Smooth muscle cell (in vitro differentiated cells): ENCODE measurements around the gene CSF1R. TPM values are rescaled to one million over a fixed set of nuclear protein-coding genes. Genes with fewer than 3 reads are reported as not detected.
A peak's percentile ranks its signal among the peaks of the same experiment; 100 is the strongest.

Experiments
- DNase-seq: peaks from one replicate; lab custom pipeline; 2025; ENCODE audit not compliant: unreplicated experiment; lab: John Stamatoyannopoulos, UW
- H2AFZ ChIP-seq: fragments of 200-600 bp; sonication (generic); 2 replicates; pipeline ENCODE4 v1.6.0; 2016; ENCODE audit warnings: antibody characterized with exemption, low read depth, mild to moderate bottlenecking
- H3F3A ChIP-seq: fragments of 200-600 bp; sonication (generic); 2 replicates; pipeline ENCODE4 v1.6.0; 2017; ENCODE audit warnings: antibody characterized with exemption, low read depth
- H3K27ac ChIP-seq: fragments of 200-600 bp; sonication (generic); 2 replicates; pipeline ENCODE4 v1.5.1; 2016; ENCODE audit warnings: low read depth, mild to moderate bottlenecking
- H3K27me3 ChIP-seq: fragments of 200-600 bp; sonication (generic); 2 replicates; pipeline ENCODE4 v1.6.1; 2016; ENCODE audit warnings: low read depth, mild to moderate bottlenecking
- H3K36me3 ChIP-seq: fragments of 200-600 bp; sonication (generic); 2 replicates; pipeline ENCODE4 v1.5.1; 2016; ENCODE audit warnings: low read depth
- H3K4me1 ChIP-seq: fragments of 200-600 bp; sonication (generic); 2 replicates; pipeline ENCODE4 v1.5.1; 2016; ENCODE audit warnings: low read depth
- H3K4me2 ChIP-seq: fragments of 200-600 bp; sonication (generic); 2 replicates; pipeline ENCODE4 v1.6.0; 2016; ENCODE audit warnings: mild to moderate bottlenecking
- H3K4me3 ChIP-seq: fragments of 200-600 bp; sonication (generic); 2 replicates; pipeline ENCODE4 v1.5.1; 2016; ENCODE audit warnings: mild to moderate bottlenecking
- H3K79me2 ChIP-seq: fragments of 200-600 bp; sonication (generic); 2 replicates; pipeline ENCODE4 v1.6.0; 2016; ENCODE audit warnings: low read depth, mild to moderate bottlenecking
- H3K9ac ChIP-seq: fragments of 200-600 bp; sonication (generic); 2 replicates; pipeline ENCODE4 v1.6.0; 2016; ENCODE audit warnings: low read depth
- H3K9me3 ChIP-seq: fragments of 200-600 bp; sonication (generic); replicated peaks from 2 replicates; pipeline ENCODE4 v1.5.1; 2016; ENCODE audit warnings: low read depth
- H4K20me1 ChIP-seq: fragments of 200-600 bp; sonication (generic); 2 replicates; pipeline ENCODE4 v1.6.0; 2016; ENCODE audit warnings: low read depth
- CTCF ChIP-seq: fragments of 200-600 bp; sonication (generic); IDR thresholded peaks from 2 replicates; pipeline ENCODE4 v1.5.1; 2017; ENCODE audit warnings: borderline replicate concordance, mild to moderate bottlenecking, antibody characterized with exemption; ENCODE audit not compliant: insufficient read depth, poor library complexity, severe bottlenecking
- WGBS: methylation state at CpG from one replicate; pipeline ENCODE4 v1.1.7; 2016; ENCODE audit warnings: low lambda C conversion rate; 5-methylcytosine and 5-hydroxymethylcytosine counted together
- polyA plus RNA-seq: library from polyadenylated mRNA; unstranded; fragments of >200 nt; fragmentation: Nextera tagmentation; extraction: Ambion mirVana; gene quantifications from 2 replicates; pipeline ENCODE4 v1.2.1, GENCODE V29; 2016
- total RNA-seq: library from RNA; depleted of rRNA; stranded (reverse); fragments of >200 nt; gene quantifications from 2 replicates; pipeline ENCODE4 v1.2.3, GENCODE V29; 2014

CSF1R gene
- total and polyA plus RNA-seq, 2 experiments from 2014 or later, result 2.2 to 3.9 TPM

DNA sequence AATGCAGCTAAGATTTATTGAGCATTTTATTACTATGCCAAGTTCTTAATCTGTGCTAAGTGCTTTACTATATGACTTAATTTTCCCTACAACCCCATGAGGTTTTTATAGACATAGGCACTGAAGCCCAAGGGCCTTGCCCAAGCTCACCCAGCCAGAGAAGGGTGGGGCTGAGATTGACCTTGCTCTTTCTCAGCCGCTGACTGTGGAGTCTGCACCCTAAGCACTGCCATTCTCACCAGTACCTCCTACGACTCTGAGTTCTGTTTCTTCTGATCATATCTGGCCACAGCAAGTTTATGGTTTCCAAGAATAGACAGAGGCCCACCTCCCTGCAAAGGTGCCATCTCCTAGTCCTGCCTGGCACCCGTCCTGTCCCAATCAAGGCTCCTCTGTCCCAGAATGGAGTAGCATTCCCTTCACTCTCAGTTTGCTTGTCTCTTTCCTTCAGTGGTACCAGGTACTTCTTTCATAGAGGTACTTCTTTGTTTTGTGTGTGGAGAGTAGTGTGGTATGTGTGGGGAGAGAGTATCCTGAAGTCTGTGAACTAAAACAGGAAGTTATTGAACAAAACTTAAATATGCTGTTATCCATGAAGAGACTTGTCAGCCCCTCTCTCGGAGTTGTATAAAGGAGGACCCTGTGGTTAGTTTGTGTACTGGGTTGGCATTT, 42.6 kb downstream of the CSF1R start:
- H3F3A ChIP-seq, result peaks cover 14% of the 10 kb centered on the region
- H3K9me3 ChIP-seq, result no peaks in the 10 kb centered on the region
- no peaks in the 10 kb centered on the region for H3K27me3 ChIP-seq
- no peak overlapping the region for H2AFZ ChIP-seq
- H3K27ac ChIP-seq, result peak overlapping the region; percentile 70
- H3K36me3 ChIP-seq, result peaks cover 20% of the 10 kb centered on the region
- H3K4me3 ChIP-seq, result no peak overlapping the region
- TF ChIP-seq CTCF, result no peak
- no peak overlapping the region for H3K9ac ChIP-seq
- no peak for DNase-seq
- H3K4me2 ChIP-seq, result peak overlapping the region; percentile 51
- WGBS, result 47% methylated on average over 4 of the region's 4 CpGs
- H4K20me1 ChIP-seq, result no peaks in the 10 kb centered on the region
- peaks cover 5% of the 10 kb centered on the region for H3K79me2 ChIP-seq
- peaks cover 8% of the 10 kb centered on the region for H3K4me1 ChIP-seq

- Histone ChIP-seq H3K4me3 (no peak overlapping the region), H4K20me1 (no peaks in the 10 kb centered on the region), H3K27ac (no peak overlapping the region), H3K27me3 (no peaks in the 10 kb centered on the region), H2AFZ (no peak overlapping the region), H3K79me2 (peaks cover 5% of the 10 kb centered on the region), H3K36me3 (peaks cover 19% of the 10 kb centered on the region), H3F3A (peaks cover 18% of the 10 kb centered on the region), H3K4me2 (no peak overlapping the region), H3K9me3 (no peaks in the 10 kb centered on the region), H3K4me1 (peaks cover 8% of the 10 kb centered on the region), H3K9ac (no peak overlapping the region)
- no peak for DNase-seq
- 95% methylated on average over 3 of the region's 3 CpGs for WGBS
- no peak for TF ChIP-seq CTCF
Observed at GRCh38 chr5:150042459-150042858, 43.9 kb downstream of the CSF1R start.

DNA sequence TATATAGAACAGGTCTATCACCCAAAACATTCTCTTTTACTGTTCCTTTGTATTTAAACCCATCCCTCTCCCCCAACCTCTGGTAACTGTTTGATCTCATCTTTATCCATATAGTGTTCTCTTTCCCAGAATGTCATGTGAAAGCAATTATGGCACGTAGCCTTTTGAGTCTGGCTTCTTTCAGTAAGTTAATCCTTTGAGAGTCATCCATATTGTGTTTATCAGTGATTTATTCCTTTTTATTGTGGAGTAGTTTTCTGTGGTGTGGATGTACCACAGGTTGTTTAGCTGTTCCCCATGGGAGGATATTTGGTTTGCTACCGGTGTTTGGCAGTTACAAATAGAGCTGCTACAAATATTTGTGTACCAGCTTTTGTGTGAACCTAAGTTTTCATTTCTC, 47.8 kb downstream of the CSF1R start:
- peaks cover 5% of the 10 kb centered on the region for H3K79me2 ChIP-seq
- H3K27ac ChIP-seq, result no peak overlapping the region
- no peak for TF ChIP-seq CTCF
- H3K9ac ChIP-seq, result no peak overlapping the region
- no peaks in the 10 kb centered on the region for H4K20me1 ChIP-seq
- no peaks in the 10 kb centered on the region for H3K9me3 ChIP-seq
- H2AFZ ChIP-seq, result no peak overlapping the region
- H3K4me1 ChIP-seq, result peaks cover 7% of the 10 kb centered on the region
- DNase-seq, result no peak
- H3K4me3 ChIP-seq, result no peak overlapping the region
- WGBS, result 66% methylated on average over 2 of the region's 2 CpGs
- H3K4me2 ChIP-seq, result no peak overlapping the region
- no peaks in the 10 kb centered on the region for H3K27me3 ChIP-seq
- H3K36me3 ChIP-seq, result peaks cover 19% of the 10 kb centered on the region
- H3F3A ChIP-seq, result peaks cover 28% of the 10 kb centered on the region

- Histone ChIP-seq H3K27me3 (no peaks in the 10 kb centered on the region), H3K9me3 (no peaks in the 10 kb centered on the region), H3K36me3 (peaks cover 14% of the 10 kb centered on the region), H3F3A (peaks cover 27% of the 10 kb centered on the region), H3K4me1 (peaks cover 7% of the 10 kb centered on the region), H3K79me2 (peaks cover 5% of the 10 kb centered on the region), H4K20me1 (no peaks in the 10 kb centered on the region), H3K4me3 (no peak overlapping the region), H3K27ac (peak overlapping the region; percentile 90), H3K4me2 (peak overlapping the region; percentile 58), H2AFZ (no peak overlapping the region), H3K9ac (no peak overlapping the region)
- no peak for DNase-seq
- 1% methylated on average over 9 of the region's 9 CpGs for whole genome bisulfite sequencing
- no peak for TF ChIP-seq CTCF
Observed at GRCh38 chr5:150036513-150036912, 49.8 kb downstream of the CSF1R start.
